ENCODE results near the gene KIAA0513.

KIAA0513 gene

DNA sequence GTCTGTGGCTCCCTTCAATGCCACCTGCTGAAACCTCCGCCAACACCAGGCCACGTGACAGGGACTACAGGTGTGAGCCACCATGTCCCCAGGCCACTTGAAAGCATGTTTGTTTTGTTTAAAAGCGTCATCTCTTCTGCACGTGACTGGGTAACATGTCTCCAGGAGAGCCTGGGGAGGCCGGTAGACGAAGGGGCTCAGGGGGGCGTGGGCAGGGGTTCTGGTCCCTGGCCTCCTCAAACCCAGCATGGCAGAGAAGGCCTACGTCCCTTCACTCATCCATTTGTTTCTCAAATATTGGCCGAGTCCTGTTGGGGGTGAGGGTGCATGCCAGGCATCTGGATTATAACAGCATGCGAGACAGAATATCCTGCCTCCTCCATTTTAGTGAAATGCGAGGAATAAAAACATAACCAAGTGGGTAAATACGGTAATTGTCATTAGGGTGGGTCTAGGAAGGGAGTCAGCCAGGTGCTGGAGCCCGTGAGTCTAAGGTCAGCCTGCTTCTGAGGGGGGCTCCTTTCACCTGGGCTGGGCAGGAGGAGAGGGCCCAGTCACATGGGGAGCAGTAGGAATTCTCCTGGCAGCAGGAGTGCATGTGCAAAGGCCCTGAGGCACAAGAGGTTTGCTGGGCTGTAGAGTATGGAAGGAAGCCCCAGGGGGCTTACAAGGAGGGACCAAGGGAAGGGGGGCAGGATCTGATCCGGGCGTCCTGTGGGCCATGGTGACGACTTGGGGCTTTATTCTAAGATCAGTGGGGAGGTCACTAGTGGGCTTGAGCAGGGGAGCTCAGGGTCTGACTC, 111.4 kb downstream of the KIAA0513 start:
- DNase-seq, result no peak

DNA sequence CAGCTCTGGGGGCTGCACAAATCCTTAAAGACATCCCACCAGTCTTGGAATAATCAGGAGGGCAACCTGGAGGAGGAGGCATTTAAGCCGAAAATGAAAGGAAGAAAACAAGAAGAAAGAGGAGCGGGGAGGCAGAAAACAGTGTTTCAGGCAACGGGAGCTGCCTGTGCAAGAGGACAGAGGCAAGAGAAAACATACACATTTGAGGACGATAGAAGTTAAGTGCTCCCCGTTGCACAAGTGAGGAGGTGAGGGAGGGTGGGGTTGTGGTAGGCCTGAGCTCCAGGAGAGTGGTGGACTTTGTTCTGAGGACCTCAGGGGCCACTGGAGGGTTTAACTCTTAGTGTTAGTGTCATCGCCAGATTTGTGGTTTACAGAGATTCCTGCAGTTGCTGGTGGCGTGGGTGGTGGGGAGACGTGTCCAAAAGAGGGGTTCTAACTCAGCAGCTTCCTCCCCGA, 112.3 kb downstream of the KIAA0513 start:
- DNase-seq, result no peak

GRCh38 chr16:85140455-85141012, 112.9 kb downstream of the KIAA0513 start:
- DNase-seq, result no peak

GRCh38 chr16:85141491-85142128, 114.0 kb downstream of the KIAA0513 start:
- no peak for DNase-seq

GRCh38 chr16:85142129-85142513, 114.5 kb downstream of the KIAA0513 start:
- no peak for DNase-seq

- no peak for DNase-seq
These were observed 115.2 kb downstream of the KIAA0513 start for GRCh38 chr16:85142771-85143211.
